Caco-2 (cell line): Measurements from ENCODE around the gene ZNF273. TPM values are rescaled to one million over a fixed set of nuclear protein-coding genes. Genes with fewer than 3 reads are reported as not detected.

Experiments
- BruUV-seq: library from RNA; stranded (reverse); fragments of 400-500 nt; replicated peaks from 2 replicates; lab custom pipeline; 2021; lab: Mats Ljungman, UMichigan
- CTCF ChIA-PET: fragments of 300-600 bp; sonication (Branson Sonifier 250); formaldehyde crosslinking; loops from one replicate; lab custom pipeline; 2022; ENCODE audit warnings: antibody characterized with exemption; lab: Charles Lee
- POLR2A ChIA-PET: fragments of 300-600 bp; sonication (Branson Sonifier 250); formaldehyde crosslinking; loops from one replicate; lab custom pipeline; 2022; ENCODE audit warnings: antibody characterized with exemption; lab: Charles Lee
- DNase-seq, 2 experiments: peaks; one replicate each; pipeline versions ENCODE4 v3.0.0 to v3.0.0-alpha.2; 2020 to 2022
- H3K27me3 ChIP-seq: replicated peaks from 2 replicates; pipeline ENCODE4 v1.6.0; 2011; ENCODE audit warnings: low read length; ENCODE audit not compliant: control insufficient read depth, insufficient read depth
- H3K36me3 ChIP-seq: 2 replicates; pipeline ENCODE4 v1.5.1; 2011; ENCODE audit warnings: low read length; ENCODE audit not compliant: control insufficient read depth, insufficient read depth
- H3K4me1 ChIP-seq: fragments of 250-450 bp; sonication (Bioruptor Pico); 2 replicates; pipeline ENCODE4 v1.5.1; 2020; ENCODE audit warnings: mild to moderate bottlenecking
- H3K4me3 ChIP-seq: 2 replicates; pipeline ENCODE4 v1.5.1; 2011; ENCODE audit warnings: low read depth, mild to moderate bottlenecking, control low read depth, low read length
- H3K9me3 ChIP-seq: fragments of 250-450 bp; sonication (Bioruptor Pico); 2 replicates; pipeline ENCODE4 v1.5.1; 2020; ENCODE audit warnings: mild to moderate bottlenecking, moderate library complexity
- H3K27ac Mint-ChIP-seq: one replicate; pipeline ENCODE4 v1.8.0; 2022; ENCODE audit warnings: mixed read lengths; ENCODE audit not compliant: unreplicated experiment
- H3K27me3 Mint-ChIP-seq: one replicate; pipeline ENCODE4 v1.8.0; 2022; ENCODE audit warnings: mixed read lengths; ENCODE audit not compliant: insufficient read depth, unreplicated experiment
- H3K36me3 Mint-ChIP-seq: one replicate; pipeline ENCODE4 v1.8.0; 2022; ENCODE audit warnings: mild to moderate bottlenecking, mixed read lengths; ENCODE audit not compliant: insufficient read depth, unreplicated experiment
- H3K4me1 Mint-ChIP-seq: one replicate; pipeline ENCODE4 v1.8.0; 2022; ENCODE audit warnings: low read depth, mixed read lengths; ENCODE audit not compliant: unreplicated experiment
- H3K4me3 Mint-ChIP-seq: one replicate; pipeline ENCODE4 v1.8.0; 2022; ENCODE audit warnings: mild to moderate bottlenecking, moderate library complexity, mixed read lengths; ENCODE audit not compliant: unreplicated experiment
- H3K9me3 Mint-ChIP-seq: one replicate; pipeline ENCODE4 v1.8.0; 2022; ENCODE audit warnings: mixed read lengths; ENCODE audit not compliant: unreplicated experiment
- intact Hi-C: fragments of 100-400 bp; cut with micrococcal nuclease; formaldehyde crosslinking; loops from one replicate; pipeline ENCODE4 v1.10.0; 2022; ENCODE audit not compliant: unreplicated experiment
- total RNA-seq: library from RNA; stranded (reverse); gene quantifications from 2 replicates; pipeline ENCODE4 v1.2.3, GENCODE V29; 2022
- TF ChIP-seq, protein P1 (sequence below), 2 experiments: fragments of 200-600 bp in 1 of 2; IDR thresholded peaks; 1 replicate in 1 of 2; 2 replicates in 1 of 2; pipeline versions ENCODE4 v1.5.1 to v1.8.0; 2011 to 2022; ENCODE audit warnings: antibody characterized with exemption in 1 of 2, control low read depth in 1 of 2, inconsistent platforms in 1 of 2, low read depth in 1 of 2, low read length in 1 of 2, mild to moderate bottlenecking in 1 of 2, moderate library complexity in 1 of 2; ENCODE audit not compliant: insufficient read depth in 1 of 2, severe bottlenecking in 1 of 2, unreplicated experiment in 1 of 2

ZNF273 gene
- total RNA-seq, 1 experiment from 2014 or later, result 10.1 TPM

DNA sequence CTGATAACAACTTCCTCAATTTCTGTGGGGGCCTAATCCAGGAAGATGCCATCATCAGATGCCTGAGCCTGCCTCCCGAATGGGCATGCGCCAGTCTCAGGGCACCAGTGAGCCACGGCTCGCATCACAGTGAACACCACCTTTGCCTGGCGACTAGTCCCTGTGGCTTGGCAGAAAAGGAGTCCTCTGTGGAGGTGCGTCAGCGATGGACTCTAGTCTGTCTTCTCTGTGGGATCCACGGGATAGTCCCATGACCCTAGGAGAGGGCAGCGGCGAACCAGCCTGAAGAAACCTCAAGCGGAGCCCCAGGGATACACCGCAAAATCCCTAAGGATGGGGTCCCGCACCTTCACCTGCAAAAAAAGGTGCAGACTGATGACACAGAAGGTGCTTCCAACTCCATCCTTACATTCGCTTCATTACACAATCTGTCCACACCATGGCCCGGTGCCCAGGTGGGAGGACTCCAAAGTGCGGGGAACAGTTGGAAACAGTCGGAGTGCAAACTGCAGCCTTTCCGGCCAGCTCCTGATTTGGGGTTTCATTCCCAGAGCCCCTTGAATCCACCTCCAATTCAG lies 35.1 kb upstream of the ZNF273 start:
- H3K4me1 Mint-ChIP-seq, result no peaks in the 10 kb centered on the region
- H3K27ac Mint-ChIP-seq, result no peak overlapping the region
- POLR2A ChIA-PET, result no interaction called here
- Histone ChIP-seq H3K27me3 (no peaks in the 10 kb centered on the region), H3K36me3 (no peaks in the 10 kb centered on the region), H3K9me3 (peaks cover 8% of the 10 kb centered on the region; the same call in 1 of the 2 replicates), H3K4me1 (no peaks in the 10 kb centered on the region), H3K4me3 (no peak overlapping the region)
- peak in 1 of 2 experiments; percentile 18 for DNase-seq
- BruUV-seq, result no TSS peak
- CTCF ChIA-PET, result no interaction called here
- H3K4me3 Mint-ChIP-seq, result no peak overlapping the region
- no peaks in the 10 kb centered on the region for H3K27me3 Mint-ChIP-seq
- H3K9me3 Mint-ChIP-seq, result peaks cover 15% of the 10 kb centered on the region
- TF ChIP-seq, protein P1, sequence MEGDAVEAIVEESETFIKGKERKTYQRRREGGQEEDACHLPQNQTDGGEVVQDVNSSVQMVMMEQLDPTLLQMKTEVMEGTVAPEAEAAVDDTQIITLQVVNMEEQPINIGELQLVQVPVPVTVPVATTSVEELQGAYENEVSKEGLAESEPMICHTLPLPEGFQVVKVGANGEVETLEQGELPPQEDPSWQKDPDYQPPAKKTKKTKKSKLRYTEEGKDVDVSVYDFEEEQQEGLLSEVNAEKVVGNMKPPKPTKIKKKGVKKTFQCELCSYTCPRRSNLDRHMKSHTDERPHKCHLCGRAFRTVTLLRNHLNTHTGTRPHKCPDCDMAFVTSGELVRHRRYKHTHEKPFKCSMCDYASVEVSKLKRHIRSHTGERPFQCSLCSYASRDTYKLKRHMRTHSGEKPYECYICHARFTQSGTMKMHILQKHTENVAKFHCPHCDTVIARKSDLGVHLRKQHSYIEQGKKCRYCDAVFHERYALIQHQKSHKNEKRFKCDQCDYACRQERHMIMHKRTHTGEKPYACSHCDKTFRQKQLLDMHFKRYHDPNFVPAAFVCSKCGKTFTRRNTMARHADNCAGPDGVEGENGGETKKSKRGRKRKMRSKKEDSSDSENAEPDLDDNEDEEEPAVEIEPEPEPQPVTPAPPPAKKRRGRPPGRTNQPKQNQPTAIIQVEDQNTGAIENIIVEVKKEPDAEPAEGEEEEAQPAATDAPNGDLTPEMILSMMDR (IDR thresholded peaks at IDR 0.05; ENCODE audit: insufficient read depth in 1 of 2, low read depth in 1 of 2, low read length in 1 of 2, severe bottlenecking in 1 of 2, unreplicated experiment in 1 of 2), result no peak
- intact Hi-C loops, result no loop called here
- no peaks in the 10 kb centered on the region for H3K36me3 Mint-ChIP-seq

DNA sequence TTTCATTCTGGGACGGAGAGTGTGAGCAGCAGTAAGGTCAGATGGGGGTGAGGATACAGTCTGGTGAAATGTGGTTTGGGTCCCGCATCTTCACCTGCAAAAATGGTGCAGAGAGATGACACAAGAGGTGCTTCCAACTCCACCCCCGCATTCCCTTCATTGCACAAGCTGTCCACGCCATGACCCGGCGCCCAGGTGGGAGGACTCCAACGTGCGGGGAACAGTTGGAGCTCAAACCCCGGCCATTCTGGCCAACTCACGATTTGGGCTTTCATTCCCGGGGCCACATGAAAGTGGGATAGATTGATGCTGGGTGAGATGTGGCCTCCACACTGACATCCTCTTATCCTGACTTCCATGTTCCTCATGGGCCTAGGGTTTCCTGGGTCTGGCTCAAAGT lies 34.6 kb upstream of the ZNF273 start:
- Mint-ChIP-seq H3K27me3 (no peaks in the 10 kb centered on the region), H3K36me3 (no peaks in the 10 kb centered on the region), H3K4me1 (no peaks in the 10 kb centered on the region), H3K27ac (no peak overlapping the region), H3K4me3 (no peak overlapping the region), H3K9me3 (peaks cover 20% of the 10 kb centered on the region)
- DNase-seq, result peak in 1 of 2 experiments; percentile 7
- BruUV-seq, result no TSS peak
- ChIA-PET CTCF (no interaction called here), POLR2A (no interaction called here)
- H3K4me1 ChIP-seq, result no peaks in the 10 kb centered on the region
- intact Hi-C loops, result no loop called here
- no peaks in the 10 kb centered on the region for H3K36me3 ChIP-seq
- peaks cover 8% of the 10 kb centered on the region; the same call in 1 of the 2 replicates for H3K9me3 ChIP-seq
- no peaks in the 10 kb centered on the region for H3K27me3 ChIP-seq
- no peak overlapping the region for H3K4me3 ChIP-seq
- TF ChIP-seq, protein P1 (IDR thresholded peaks at IDR 0.05; ENCODE audit: insufficient read depth in 1 of 2, low read depth in 1 of 2, low read length in 1 of 2, severe bottlenecking in 1 of 2, unreplicated experiment in 1 of 2), result no peak

DNA sequence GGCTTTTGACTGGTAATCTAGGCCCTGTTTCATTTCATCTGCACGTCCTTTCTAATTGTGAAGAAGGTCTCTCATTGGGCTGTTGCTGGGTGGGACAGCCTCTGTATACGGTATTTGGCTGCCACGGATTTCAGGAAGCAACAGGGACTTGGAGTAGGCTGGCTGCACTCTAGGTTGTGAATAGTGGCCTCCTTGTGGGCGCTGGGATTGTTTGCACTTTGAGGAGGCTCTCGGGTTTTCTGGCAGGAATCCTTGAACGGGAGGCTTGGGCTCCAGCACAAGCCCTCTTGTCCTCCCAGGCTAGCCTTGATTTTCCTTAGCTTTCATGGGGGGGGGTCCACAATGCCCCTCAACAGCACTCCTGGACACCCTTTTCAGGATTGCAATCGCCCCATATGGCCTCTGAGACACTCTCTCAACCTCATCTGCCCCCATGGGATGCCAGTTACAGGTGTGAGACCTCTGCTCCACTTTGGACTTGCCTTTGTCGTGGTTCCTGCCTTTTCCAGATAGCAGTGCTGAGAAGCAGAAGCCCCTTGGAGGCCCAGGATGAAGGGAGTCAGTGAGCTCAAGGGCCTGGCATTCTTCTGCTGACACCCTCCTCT lies 33.9 kb upstream of the ZNF273 start:
- Mint-ChIP-seq H3K4me3 (no peak overlapping the region), H3K9me3 (peaks cover 22% of the 10 kb centered on the region), H3K4me1 (no peaks in the 10 kb centered on the region), H3K36me3 (no peaks in the 10 kb centered on the region), H3K27me3 (peaks cover 3% of the 10 kb centered on the region), H3K27ac (no peak overlapping the region)
- BruUV-seq, result no TSS peak
- Histone ChIP-seq H3K9me3 (peaks cover 8% of the 10 kb centered on the region; the same call in 1 of the 2 replicates), H3K4me3 (no peak overlapping the region), H3K4me1 (no peaks in the 10 kb centered on the region), H3K27me3 (no peaks in the 10 kb centered on the region), H3K36me3 (no peaks in the 10 kb centered on the region)
- DNase-seq, result peak in 1 of 2 experiments; percentile 17
- ChIA-PET CTCF (no interaction called here), POLR2A (no interaction called here)
- TF ChIP-seq, protein P1 (IDR thresholded peaks at IDR 0.05; ENCODE audit: insufficient read depth in 1 of 2, low read depth in 1 of 2, low read length in 1 of 2, severe bottlenecking in 1 of 2, unreplicated experiment in 1 of 2), result no peak
- intact Hi-C loops, result no loop called here
